GM13976 (cell line): Measurements from ENCODE around the gene FAM20C.
"Not testable (repeated sequence)": the region's sequence is repeated elsewhere in the genome, so short reads cannot be mapped to it uniquely, and the experiment has no call there.

ENCODE experiments used
- DNase-seq: peaks from one replicate; pipeline ENCODE4 v3.0.0; 2012; ENCODE audit warnings: low spot score
- in situ Hi-C: fragments of 300-500 bp; cut with MboI; formaldehyde crosslinking; loops from one replicate; pipeline ENCODE4 v1.12.0; 2022; ENCODE audit warnings: low sequenced_read_pairs, mixed read lengths, inconsistent platforms; ENCODE audit not compliant: unreplicated experiment
- TF ChIP-seq, protein P1 (sequence below): IDR thresholded peaks from 2 replicates; pipeline ENCODE4 v1.5.1; 2012; ENCODE audit warnings: borderline replicate concordance, mild to moderate bottlenecking; ENCODE audit not compliant: insufficient read depth; ENCODE audit errors: extremely low read depth, missing control alignments, control extremely low read depth

Gene FAM20C

DNA sequence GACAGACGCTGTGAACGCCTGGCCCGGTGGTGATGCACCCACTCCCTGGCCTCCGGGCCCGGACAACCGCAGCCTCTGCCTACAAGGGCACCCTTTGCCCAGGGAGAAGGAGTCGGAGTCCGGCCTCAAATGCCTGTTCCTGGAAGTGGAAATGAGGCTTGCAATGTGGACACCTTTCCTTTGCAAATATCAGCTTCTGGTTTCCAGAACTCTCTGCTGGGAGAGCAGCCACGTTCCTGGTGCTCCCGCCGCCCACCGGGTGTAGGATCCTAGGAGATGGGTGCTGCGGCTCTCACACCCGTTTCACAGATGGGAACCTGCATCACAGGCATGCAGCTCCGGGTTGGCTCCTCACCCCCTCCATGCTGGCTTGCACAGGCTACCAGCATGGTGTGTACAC lies 100.5 kb downstream of the FAM20C start:
- DNase-seq, result no peak
- TF ChIP-seq, protein P1, sequence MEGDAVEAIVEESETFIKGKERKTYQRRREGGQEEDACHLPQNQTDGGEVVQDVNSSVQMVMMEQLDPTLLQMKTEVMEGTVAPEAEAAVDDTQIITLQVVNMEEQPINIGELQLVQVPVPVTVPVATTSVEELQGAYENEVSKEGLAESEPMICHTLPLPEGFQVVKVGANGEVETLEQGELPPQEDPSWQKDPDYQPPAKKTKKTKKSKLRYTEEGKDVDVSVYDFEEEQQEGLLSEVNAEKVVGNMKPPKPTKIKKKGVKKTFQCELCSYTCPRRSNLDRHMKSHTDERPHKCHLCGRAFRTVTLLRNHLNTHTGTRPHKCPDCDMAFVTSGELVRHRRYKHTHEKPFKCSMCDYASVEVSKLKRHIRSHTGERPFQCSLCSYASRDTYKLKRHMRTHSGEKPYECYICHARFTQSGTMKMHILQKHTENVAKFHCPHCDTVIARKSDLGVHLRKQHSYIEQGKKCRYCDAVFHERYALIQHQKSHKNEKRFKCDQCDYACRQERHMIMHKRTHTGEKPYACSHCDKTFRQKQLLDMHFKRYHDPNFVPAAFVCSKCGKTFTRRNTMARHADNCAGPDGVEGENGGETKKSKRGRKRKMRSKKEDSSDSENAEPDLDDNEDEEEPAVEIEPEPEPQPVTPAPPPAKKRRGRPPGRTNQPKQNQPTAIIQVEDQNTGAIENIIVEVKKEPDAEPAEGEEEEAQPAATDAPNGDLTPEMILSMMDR, result no peak
- in situ Hi-C loops, result no loop called here

DNA sequence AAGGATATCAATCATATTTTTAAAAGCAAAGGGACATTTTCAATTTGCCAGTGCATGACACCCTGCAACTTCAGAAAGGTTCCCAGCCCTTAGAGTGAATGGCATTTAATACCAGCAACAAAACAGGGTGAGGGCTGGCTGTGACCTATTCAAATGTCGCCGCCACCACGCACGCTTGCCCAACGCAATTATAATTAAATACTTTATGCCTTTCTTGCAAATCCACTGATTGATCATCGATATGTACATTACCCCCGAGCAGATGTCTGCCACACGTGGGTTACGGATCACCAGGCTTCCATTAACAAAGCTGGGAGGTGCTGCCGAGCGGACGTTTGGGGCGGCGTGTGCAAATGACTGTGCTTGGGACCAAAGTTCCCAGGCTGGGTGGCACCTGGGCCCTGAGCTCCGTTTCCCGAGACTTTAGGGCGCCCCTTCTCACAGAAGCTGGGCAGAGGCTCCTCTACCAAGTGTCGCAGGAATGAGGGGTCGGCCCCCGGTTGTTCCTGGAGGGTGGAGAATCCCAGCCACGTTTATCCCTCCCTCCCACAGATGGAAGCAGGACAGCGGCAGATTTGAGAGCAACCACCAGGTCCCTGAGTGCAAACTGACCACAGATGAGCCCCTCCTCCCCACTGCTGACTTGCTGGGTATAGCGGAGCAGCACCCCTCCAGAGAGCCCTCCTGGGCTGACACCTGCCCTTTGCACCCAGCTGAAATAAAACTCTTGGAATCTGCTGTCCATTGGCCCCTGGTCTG lies 101.5 kb downstream of the FAM20C start:
- in situ Hi-C loops, result no loop called here
- TF ChIP-seq, protein P1, result no peak
- DNase-seq, result no peak

DNA sequence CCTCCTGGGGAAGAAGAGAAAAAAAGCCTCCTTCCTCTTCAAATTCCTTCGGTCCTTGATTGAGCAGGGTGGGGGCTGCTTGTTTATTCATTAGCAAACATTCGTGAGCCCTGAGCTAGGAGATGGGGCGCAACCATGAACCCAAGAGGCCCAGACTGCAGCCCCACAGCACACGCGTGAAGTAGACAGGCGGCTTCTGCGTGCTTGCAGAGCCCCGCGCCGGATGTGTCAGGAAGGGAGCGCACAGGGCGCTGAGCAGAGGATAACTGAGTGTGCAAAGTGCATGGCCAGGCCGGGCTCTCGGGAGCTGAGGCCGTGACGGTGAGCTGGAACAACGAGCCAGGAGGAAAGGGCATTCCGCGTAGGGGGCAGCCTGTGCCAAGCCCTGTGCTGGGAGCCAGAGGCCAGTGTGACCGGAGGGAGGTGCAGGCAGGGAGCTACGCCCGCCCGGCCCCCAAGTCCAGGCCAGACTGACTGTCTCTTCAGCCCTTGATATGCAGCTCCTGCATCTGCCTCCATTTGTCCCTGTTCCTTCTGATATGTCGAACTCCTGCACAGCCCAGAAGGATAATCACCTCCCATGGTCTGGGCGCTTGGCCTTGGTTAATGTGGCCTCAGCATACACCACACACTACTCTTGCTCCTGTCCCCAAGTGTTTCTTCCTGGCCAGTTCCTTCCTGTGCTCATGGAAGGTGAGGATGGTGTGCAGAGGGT lies 102.2 kb downstream of the FAM20C start:
- no peak for DNase-seq
- in situ Hi-C loops, result no loop called here

DNA sequence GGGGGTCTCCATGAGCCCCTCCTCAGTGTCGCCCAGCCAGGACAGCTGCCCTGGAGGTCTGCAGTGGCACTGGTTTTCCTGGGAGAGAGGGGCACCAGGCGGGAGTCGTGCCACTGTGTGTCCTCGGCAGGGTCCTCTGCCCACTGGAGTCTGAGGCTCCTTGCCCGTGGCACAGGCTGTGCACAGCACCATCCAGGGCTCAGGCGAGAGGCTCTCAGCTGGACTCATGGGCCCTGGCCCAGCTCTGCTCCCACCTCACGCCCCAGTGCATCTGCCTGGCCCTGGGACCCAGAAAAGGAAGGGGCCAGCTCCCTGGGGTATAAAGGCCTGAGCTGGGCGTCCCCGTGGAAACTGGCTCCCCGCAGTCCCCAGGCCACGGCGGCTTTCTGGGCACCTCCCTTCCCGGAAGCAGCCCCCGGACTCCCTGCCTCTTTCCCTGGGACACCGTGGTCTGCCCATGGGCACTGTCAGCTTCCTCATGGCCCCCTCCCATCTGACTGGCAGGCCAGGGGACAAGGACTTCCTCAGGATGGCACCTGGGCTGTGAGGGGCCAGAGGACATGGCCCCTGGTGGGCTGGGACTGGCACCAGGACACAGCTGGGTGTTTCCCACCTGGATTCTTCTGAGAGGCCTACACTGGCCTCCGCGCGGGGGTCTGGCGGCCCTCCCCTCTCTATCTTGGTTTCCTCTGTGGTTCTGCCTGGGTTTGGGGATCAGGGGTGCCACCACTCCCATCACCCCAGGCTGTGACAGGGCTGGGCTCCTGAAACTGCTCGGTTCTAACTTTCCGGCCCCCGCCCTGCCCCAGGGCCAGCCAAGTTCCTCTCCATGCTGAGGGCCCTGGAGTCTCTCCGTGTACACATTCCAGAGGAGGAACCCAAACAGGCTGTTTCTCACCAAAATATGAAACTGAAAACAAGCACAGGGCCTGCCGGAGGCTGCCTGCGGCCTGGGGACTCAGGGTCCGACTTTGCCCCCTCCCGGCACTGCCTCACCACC lies 103.1 kb downstream of the FAM20C start:
- TF ChIP-seq, protein P1, result no peak
- no peak for DNase-seq
- in situ Hi-C loops, result no loop called here

More for the DNA sequence above, 102.2 kb downstream of the FAM20C start:
- TF ChIP-seq, protein P1, result no peak

DNA sequence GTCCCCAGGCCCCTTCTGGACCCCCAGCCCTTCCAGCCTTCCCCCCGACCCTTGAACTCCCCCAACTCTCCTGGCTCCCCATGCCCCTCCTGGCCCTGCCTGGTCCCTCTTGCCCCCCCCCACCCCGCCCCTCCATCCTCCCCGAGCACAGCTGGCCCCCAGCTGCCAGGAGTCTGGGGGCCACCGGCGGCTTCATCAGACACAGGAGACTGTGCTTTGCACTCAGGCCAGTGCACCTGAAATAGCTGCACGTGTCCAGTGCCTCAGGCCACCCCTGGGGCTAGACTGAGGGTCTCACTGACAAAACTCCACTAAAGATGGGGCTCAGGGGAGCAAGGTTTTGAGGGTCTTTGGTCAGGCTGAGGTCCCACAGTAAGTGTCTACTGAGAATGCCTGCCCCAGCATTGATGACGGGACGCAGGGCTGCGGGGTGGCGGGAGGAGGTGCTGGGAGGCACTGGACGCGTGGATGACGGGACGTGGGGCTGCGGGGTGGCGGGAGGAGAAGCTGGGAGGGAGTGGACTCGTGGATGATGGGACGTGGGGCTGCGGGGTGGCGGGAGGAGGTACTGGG lies 104.1 kb downstream of the FAM20C start:
- TF ChIP-seq, protein P1, result no peak
- in situ Hi-C loops, result no loop called here
- DNase-seq, result no peak

DNA sequence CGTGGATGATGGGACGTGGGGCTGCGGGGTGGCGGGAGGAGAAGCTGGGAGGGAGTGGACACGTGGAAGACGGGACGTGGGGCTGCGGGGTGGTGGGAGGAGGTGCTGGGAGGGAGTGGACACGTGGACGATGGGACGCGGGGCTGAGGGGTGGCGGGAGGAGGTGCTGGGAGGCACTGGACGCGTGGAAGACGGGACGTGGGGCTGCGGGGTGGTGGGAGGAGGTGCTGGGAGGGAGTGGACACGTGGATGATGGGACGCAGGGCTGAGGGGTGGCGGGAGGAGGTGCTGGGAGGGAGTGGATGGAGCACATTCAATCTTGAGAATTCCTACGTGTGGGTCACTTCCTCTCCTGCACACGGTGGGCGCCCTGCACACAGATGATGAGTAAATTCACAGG lies 104.8 kb downstream of the FAM20C start:
- in situ Hi-C loops, DNase-seq: not testable (repeated sequence)
